ENCODE data around the gene N4BP2L1. TPM values are rescaled to one million over a fixed set of nuclear protein-coding genes. Genes with fewer than 3 reads are reported as not detected.

Gene N4BP2L1
- polyA plus RNA-seq, 1 of the 3 experiments (the other 2 are of a cell fraction), result 1.2 TPM

- CTCF ChIA-PET, result interaction anchor here (1.1 to 1.4 kb wide), 3 partner anchors 16 to 467 kb away, joined by 3 to 5 read pairs (median 3); partner anchors contain the start of gene PDS5B
Observed at GRCh38 chr13:32376642-32377415, 51.1 kb downstream of the N4BP2L1 start.

More at GRCh38 chr13:32376642-32377415, 51.1 kb downstream of the N4BP2L1 start:
- no peak overlapping the region for H3K4me2 ChIP-seq
- peaks cover 10 to 13% of the 10 kb centered on the region in 2 experiments for H3K36me3 ChIP-seq (replicated peaks in 1 of 2; ENCODE audit: control insufficient read depth in 1 of 2, insufficient read depth in 2 of 2, low read length in 1 of 2)
- H3K27me3 ChIP-seq (ENCODE audit: insufficient read depth), result no peaks in the 10 kb centered on the region
- H3K4me1 ChIP-seq (ENCODE audit: control insufficient read depth in 1 of 2, insufficient read depth in 2 of 2, low read depth in 1 of 2, low read length in 1 of 2), result no peaks in the 10 kb centered on the region
- H3K27ac ChIP-seq (ENCODE audit: low read depth in 2 of 2, low read length in 1 of 2), result no peak overlapping the region
- 93% methylated on average over 13 of the region's 13 CpGs for WGBS (ENCODE audit: low lambda C conversion rate)
- POLR2A ChIA-PET, result no interaction called here
- H3K9ac ChIP-seq, result no peak overlapping the region
- H4K20me1 ChIP-seq (ENCODE audit: insufficient read depth), result no peaks in the 10 kb centered on the region
- no peak for DNase-seq
- no peaks in the 10 kb centered on the region for H3K9me3 ChIP-seq
- no peak for TF ChIP-seq RAD21 (IDR thresholded peaks at IDR 0.05; ENCODE audit: low read length)
- no peak for TF ChIP-seq RFX5 (IDR thresholded peaks at IDR 0.05; ENCODE audit: low read length)
- TF ChIP-seq GABPA (IDR thresholded peaks at IDR 0.05; ENCODE audit: low read depth), result no peak
- no peak for TF ChIP-seq SMC3 (IDR thresholded peaks at IDR 0.05; ENCODE audit: low read depth, low read length)
- TF ChIP-seq, protein P1, sequence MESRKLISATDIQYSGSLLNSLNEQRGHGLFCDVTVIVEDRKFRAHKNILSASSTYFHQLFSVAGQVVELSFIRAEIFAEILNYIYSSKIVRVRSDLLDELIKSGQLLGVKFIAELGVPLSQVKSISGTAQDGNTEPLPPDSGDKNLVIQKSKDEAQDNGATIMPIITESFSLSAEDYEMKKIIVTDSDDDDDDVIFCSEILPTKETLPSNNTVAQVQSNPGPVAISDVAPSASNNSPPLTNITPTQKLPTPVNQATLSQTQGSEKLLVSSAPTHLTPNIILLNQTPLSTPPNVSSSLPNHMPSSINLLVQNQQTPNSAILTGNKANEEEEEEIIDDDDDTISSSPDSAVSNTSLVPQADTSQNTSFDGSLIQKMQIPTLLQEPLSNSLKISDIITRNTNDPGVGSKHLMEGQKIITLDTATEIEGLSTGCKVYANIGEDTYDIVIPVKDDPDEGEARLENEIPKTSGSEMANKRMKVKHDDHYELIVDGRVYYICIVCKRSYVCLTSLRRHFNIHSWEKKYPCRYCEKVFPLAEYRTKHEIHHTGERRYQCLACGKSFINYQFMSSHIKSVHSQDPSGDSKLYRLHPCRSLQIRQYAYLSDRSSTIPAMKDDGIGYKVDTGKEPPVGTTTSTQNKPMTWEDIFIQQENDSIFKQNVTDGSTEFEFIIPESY (IDR thresholded peaks at IDR 0.05; ENCODE audit: borderline replicate concordance, low read depth), result no peak
- TF ChIP-seq, protein P2, sequence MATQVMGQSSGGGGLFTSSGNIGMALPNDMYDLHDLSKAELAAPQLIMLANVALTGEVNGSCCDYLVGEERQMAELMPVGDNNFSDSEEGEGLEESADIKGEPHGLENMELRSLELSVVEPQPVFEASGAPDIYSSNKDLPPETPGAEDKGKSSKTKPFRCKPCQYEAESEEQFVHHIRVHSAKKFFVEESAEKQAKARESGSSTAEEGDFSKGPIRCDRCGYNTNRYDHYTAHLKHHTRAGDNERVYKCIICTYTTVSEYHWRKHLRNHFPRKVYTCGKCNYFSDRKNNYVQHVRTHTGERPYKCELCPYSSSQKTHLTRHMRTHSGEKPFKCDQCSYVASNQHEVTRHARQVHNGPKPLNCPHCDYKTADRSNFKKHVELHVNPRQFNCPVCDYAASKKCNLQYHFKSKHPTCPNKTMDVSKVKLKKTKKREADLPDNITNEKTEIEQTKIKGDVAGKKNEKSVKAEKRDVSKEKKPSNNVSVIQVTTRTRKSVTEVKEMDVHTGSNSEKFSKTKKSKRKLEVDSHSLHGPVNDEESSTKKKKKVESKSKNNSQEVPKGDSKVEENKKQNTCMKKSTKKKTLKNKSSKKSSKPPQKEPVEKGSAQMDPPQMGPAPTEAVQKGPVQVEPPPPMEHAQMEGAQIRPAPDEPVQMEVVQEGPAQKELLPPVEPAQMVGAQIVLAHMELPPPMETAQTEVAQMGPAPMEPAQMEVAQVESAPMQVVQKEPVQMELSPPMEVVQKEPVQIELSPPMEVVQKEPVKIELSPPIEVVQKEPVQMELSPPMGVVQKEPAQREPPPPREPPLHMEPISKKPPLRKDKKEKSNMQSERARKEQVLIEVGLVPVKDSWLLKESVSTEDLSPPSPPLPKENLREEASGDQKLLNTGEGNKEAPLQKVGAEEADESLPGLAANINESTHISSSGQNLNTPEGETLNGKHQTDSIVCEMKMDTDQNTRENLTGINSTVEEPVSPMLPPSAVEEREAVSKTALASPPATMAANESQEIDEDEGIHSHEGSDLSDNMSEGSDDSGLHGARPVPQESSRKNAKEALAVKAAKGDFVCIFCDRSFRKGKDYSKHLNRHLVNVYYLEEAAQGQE (IDR thresholded peaks at IDR 0.05; ENCODE audit: low read depth, low read length), result no peak
- TF ChIP-seq IRF3 (IDR thresholded peaks at IDR 0.05; ENCODE audit: low read depth, low read length), result no peak
- TF ChIP-seq, protein P3, sequence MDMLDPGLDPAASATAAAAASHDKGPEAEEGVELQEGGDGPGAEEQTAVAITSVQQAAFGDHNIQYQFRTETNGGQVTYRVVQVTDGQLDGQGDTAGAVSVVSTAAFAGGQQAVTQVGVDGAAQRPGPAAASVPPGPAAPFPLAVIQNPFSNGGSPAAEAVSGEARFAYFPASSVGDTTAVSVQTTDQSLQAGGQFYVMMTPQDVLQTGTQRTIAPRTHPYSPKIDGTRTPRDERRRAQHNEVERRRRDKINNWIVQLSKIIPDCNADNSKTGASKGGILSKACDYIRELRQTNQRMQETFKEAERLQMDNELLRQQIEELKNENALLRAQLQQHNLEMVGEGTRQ (IDR thresholded peaks at IDR 0.05; ENCODE audit: borderline replicate concordance, low read depth, low read length), result no peak
- no peak for TF ChIP-seq JUND (IDR thresholded peaks at IDR 0.05)
- no peak for TF ChIP-seq SIN3A (IDR thresholded peaks at IDR 0.05; ENCODE audit: borderline replicate concordance, low read depth, low read length)
- H3K9me2 ChIP-seq, result no peaks in the 10 kb centered on the region
- H3K4me3 ChIP-seq (ENCODE audit: low read depth in 2 of 2, low read length in 1 of 2), result no peak overlapping the region
- no peaks in the 10 kb centered on the region for H3F3A ChIP-seq (replicated peaks; ENCODE audit: insufficient read depth)
- H2AFZ ChIP-seq (ENCODE audit: low read depth), result no peak overlapping the region
- no peaks in the 10 kb centered on the region for H3K79me2 ChIP-seq (ENCODE audit: insufficient read depth)

Data from SK-N-SH (cell line).